ENCODE data around the gene INHBA. TPM values are rescaled to one million over a fixed set of nuclear protein-coding genes. Genes with fewer than 3 reads are reported as not detected.

INHBA gene
- total RNA-seq, 6 donors from 2014 or later: 2.1 to 76.5 (median 42.4) TPM

- Histone ChIP-seq H3K4me3 (no peak overlapping the region), H3K36me3 (no peaks in the 10 kb centered on the region), H3K27me3 (no peaks in the 10 kb centered on the region), H3K27ac (no peak overlapping the region), H3K9me3 (no peaks in the 10 kb centered on the region), H3K4me1 (no peaks in the 10 kb centered on the region)
- ATAC-seq (ENCODE audit: low FRiP score in 2 of 2) (peak in 1 of 2 donors; percentile 21), DNase-seq (no peak)
- WGBS, 2 donors: 83 to 84% methylated on average over 11 of the region's 11 CpGs
- TF ChIP-seq POLR2A (IDR thresholded peaks at IDR 0.05) (no peak), EP300 (IDR thresholded peaks at IDR 0.05) (no peak), POLR2AphosphoS5 (IDR thresholded peaks at IDR 0.05) (no peak)
- TF ChIP-seq, protein P1, sequence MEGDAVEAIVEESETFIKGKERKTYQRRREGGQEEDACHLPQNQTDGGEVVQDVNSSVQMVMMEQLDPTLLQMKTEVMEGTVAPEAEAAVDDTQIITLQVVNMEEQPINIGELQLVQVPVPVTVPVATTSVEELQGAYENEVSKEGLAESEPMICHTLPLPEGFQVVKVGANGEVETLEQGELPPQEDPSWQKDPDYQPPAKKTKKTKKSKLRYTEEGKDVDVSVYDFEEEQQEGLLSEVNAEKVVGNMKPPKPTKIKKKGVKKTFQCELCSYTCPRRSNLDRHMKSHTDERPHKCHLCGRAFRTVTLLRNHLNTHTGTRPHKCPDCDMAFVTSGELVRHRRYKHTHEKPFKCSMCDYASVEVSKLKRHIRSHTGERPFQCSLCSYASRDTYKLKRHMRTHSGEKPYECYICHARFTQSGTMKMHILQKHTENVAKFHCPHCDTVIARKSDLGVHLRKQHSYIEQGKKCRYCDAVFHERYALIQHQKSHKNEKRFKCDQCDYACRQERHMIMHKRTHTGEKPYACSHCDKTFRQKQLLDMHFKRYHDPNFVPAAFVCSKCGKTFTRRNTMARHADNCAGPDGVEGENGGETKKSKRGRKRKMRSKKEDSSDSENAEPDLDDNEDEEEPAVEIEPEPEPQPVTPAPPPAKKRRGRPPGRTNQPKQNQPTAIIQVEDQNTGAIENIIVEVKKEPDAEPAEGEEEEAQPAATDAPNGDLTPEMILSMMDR (IDR thresholded peaks at IDR 0.05): no peak
These were observed 13.8 kb upstream of the INHBA start for GRCh38 chr7:41716691-41717090.

GRCh38 chr7:41715000-41715399, 12.1 kb upstream of the INHBA start:
- 90 to 93% methylated on average over 8 of the region's 8 CpGs for WGBS, 2 donors
- Histone ChIP-seq H3K36me3 (no peaks in the 10 kb centered on the region), H3K27me3 (no peaks in the 10 kb centered on the region), H3K4me3 (no peak overlapping the region), H3K4me1 (no peaks in the 10 kb centered on the region), H3K27ac (no peak overlapping the region), H3K9me3 (no peaks in the 10 kb centered on the region)
- ATAC-seq (ENCODE audit: low FRiP score in 2 of 2): no peak
- TF ChIP-seq POLR2A (IDR thresholded peaks at IDR 0.05) (no peak), EP300 (IDR thresholded peaks at IDR 0.05) (no peak)
- TF ChIP-seq, protein P1 (IDR thresholded peaks at IDR 0.05): no peak
- DNase-seq: no peak

DNA sequence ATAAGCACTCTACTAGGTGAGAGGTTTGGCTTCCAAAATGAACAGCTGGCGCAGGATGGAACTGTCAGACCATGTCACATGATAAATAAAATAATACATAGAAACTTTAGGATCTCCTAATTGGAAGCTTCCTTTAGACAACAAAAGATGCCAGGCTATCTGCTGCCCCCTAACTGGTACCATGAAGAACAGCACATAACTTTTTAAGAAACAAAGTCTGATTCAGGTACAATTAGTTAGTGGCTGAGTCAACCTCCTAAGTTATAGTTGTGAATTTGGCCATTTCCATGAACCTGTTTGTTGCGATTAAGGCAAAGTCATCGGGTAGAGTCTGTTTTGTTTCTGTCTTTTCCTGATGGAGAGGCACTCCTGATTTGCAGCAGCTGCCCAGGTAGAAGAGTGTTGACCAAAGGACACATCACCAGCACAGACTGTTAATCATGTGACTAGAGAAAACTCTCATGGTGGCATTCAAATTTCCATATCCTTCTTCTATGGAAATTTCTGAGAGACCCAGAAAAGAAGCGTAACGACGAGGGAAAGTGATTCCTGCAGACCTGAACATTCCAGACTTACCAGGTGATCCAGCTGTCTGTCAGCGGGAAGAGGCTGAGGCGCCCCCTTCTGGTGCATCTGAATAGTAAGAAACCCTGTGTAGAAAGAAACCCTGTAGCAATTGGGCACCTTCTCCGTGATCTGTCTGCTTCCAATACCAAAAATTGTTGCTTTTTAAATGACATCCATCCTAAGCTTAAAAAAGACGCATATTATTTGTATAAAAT, 8.6 kb upstream of the INHBA start:
- Histone ChIP-seq H3K4me3 (no peak overlapping the region), H3K36me3 (no peaks in the 10 kb centered on the region), H3K9me3 (no peaks in the 10 kb centered on the region), H3K27me3 (no peaks in the 10 kb centered on the region), H3K27ac (no peak overlapping the region), H3K4me1 (peaks cover 0 to under 1% (median 0%) of the 10 kb centered on the region in 4 donors)
- ATAC-seq (ENCODE audit: low FRiP score in 2 of 2): no peak
- peak in 1 of 2 donors; percentile 60 for DNase-seq
- no peak for TF ChIP-seq POLR2AphosphoS5 (IDR thresholded peaks at IDR 0.05)
- TF ChIP-seq, protein P1 (IDR thresholded peaks at IDR 0.05): peak in 3 of 6 experiments; percentile 13 to 16 (median 15)
- WGBS, 2 donors: 44 to 52% methylated on average over 10 of the region's 10 CpGs

DNA sequence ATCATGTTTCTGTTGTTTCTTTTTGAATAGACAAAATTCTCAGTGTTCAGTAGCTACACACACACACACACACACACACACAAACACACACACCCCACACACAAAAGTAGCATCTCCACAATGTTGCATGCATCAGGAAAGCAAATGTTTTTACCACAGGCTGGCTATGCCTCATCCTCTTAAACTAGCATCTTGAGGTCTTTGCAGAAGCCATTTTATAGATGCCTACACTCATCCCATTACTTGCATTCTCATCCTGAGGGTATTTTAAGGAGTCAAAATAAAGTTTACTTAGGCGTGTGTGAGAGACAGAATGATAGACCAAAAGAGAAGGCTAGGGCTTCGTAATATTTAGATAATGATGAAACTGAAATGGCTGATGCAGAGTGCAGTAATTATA, 7.9 kb upstream of the INHBA start:
- TF ChIP-seq, protein P1 (IDR thresholded peaks at IDR 0.05): no peak
- TF ChIP-seq POLR2A (IDR thresholded peaks at IDR 0.05): no peak
- TF ChIP-seq EP300 (IDR thresholded peaks at IDR 0.05): no peak
- TF ChIP-seq POLR2AphosphoS5 (IDR thresholded peaks at IDR 0.05): no peak
- Histone ChIP-seq H3K36me3 (no peaks in the 10 kb centered on the region), H3K27ac (no peak overlapping the region), H3K4me1 (peaks cover 3 to 7% (median 5%) of the 10 kb centered on the region in 4 donors), H3K9me3 (no peaks in the 10 kb centered on the region), H3K4me3 (no peak overlapping the region), H3K27me3 (no peaks in the 10 kb centered on the region)
- ATAC-seq (ENCODE audit: low FRiP score in 2 of 2) (no peak), DNase-seq (no peak)
- WGBS, 2 donors: 79 to 84% methylated on average over 2 of the region's 2 CpGs

DNA sequence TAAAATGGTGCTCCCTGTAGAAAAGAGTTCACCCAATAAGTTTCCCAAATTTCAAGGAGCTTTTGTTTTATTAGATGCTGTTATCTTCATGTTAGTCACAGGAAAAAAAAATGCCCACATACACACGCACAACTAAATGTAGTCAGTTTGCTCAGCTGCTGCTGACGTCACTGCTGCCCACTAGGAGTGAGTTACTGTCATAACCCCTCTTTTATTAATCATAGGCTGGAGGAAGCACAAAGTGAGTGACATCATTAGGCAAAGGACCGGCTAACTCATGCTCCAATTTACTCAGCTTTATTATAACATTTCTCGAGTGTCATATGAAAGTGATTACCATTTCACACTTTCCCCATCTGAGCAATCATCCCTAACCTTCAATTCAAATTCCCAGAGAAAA, 6.7 kb upstream of the INHBA start:
- H3K27me3 ChIP-seq: no peaks in the 10 kb centered on the region
- TF ChIP-seq POLR2A (IDR thresholded peaks at IDR 0.05) (no peak), POLR2AphosphoS5 (IDR thresholded peaks at IDR 0.05) (no peak), EP300 (IDR thresholded peaks at IDR 0.05) (no peak)
- 59 to 66% methylated on average over 4 of the region's 4 CpGs for WGBS, 2 donors
- DNase-seq (no peak), ATAC-seq (ENCODE audit: low FRiP score in 2 of 2) (no peak)
- H3K27ac ChIP-seq: no peak overlapping the region
- no peaks in the 10 kb centered on the region for H3K36me3 ChIP-seq
- no peak overlapping the region for H3K4me3 ChIP-seq
- H3K9me3 ChIP-seq: no peaks in the 10 kb centered on the region
- H3K4me1 ChIP-seq: peaks cover 8 to 14% (median 10%) of the 10 kb centered on the region in 4 donors
